Germinal center (tissue), 1 donor: Measurements from ENCODE around the gene PLPPR1.
"Not testable (repeated sequence)": the region's sequence is repeated elsewhere in the genome, so short reads cannot be mapped to it uniquely, and the experiment has no call there.

Experiments used
- DNase-seq: peaks from one replicate; pipeline ENCODE4 v3.0.0; 2012; ENCODE audit warnings: mixed read lengths, low spot score

The PLPPR1 gene

DNA sequence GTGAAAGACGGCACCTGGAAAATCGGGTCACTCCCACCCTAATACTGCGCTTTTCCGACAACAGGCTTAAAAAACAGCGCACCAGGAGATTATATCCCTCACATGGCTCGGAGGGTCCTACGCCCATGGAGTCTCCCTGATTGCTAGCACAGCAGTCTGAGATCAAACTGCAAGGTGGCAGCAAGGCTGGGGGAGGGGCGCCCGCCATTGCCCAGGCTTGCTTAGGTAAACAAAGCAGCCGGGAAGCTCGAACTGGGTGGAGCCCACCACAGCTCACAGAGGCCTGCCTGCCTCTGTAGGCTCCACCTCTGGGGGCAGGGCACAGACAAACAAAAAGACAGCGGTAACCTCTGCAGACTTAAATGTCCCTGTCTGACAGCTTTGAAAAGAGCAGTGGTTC lies 262.5 kb downstream of the PLPPR1 start:
- not testable (repeated sequence) for DNase-seq

DNA sequence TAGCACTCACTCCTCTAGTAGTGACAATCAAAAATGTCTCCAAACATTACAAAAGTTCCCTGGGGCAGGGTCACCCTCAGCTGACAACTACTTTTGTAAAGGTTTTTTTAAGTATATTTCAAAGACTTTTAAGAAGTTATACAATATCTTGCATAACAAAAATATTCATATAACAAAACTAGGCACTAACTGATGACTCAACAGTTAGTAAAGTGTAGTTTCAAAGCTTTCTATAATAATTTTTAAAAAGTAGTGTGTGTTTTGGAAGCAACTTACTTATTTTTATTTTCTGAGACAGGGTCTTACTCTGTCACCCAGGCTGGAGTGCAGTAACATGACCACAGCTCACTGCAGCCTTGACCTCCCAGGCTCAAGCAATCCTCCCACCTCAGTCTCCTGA lies 271.4 kb downstream of the PLPPR1 start:
- no peak for DNase-seq

DNA sequence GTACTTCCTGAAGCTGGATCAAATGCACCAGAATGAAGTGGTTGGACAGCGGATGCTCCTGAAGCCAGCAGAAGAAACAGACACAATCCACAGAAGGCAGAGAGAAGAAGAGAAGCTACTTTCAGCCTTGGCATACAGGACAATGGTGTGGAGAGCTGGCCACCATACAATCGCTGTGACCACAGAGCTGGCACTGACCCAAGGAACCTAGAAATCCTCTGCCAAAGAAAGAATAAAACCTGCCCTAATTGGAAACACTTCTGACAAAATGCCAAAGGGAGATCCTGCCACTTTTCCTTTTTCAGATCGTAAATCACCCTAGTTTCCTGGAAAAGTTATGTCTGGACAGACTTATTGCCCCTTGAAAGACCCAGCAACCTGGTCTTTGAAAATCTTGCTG lies 278.5 kb downstream of the PLPPR1 start:
- no peak for DNase-seq

DNA sequence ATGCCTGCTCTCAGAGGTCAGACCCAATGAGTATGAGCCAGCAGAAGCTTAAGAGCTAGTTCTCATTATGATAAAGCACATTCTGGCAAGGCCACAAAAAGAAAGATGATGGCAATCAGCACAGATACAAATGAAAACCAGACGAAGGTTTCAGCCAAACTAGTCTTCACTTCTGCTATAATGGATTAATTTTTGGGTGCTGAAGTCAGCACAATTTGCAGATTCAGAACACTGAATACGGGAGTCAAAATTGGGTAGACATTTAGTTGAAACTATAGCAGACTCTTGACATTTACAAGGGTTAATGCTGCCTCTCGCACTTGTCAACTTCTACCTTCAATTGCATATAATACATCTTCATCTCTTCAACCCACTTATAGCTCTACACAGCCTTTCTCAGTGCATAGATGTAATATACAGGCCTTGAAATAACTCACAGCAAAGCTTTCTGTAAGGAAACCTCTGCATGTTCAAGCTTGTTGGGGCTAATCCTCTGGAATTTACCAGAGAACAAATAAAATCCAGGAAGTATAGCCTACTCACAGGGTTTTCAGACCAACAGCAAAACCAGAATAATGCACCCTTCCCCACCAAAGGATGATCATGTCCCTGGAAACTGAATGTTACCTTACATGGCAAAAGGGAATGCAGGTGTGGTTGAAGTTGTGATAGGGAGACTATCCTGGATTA lies 279.1 kb downstream of the PLPPR1 start:
- DNase-seq = no peak

DNA sequence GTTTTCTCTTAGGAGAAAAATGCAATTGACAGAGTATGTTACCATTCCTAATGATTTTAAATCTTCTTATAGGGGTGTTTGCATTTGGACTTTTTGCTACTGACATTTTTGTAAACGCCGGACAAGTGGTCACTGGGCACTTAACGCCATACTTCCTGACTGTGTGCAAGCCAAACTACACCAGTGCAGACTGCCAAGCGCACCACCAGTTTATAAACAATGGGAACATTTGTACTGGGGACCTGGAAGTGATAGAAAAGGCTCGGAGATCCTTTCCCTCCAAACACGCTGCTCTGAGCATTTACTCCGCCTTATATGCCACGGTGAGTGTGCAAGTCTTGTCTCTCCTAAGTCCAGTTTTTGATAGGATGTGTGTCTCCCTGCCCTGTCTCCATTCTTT lies 280.6 kb downstream of the PLPPR1 start:
- DNase-seq = no peak

DNA sequence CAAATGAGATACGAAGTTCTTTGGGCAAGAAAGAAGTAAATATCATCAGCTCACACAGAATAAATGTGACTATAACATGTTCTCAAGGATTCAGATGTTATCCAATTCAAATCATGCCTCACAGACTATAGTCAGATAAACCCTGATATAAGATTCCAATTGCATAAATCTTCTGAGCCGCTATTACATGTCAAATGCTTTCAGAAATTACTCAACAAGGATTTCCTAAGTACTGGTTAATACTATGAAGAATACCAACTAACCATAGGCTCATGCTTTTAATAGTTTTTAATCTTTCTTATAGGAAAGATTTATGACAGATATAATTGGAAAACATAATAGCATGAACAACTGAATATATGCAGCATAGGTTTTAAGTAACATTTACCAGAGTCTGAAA lies 282.7 kb downstream of the PLPPR1 start:
- DNase-seq = no peak

DNA sequence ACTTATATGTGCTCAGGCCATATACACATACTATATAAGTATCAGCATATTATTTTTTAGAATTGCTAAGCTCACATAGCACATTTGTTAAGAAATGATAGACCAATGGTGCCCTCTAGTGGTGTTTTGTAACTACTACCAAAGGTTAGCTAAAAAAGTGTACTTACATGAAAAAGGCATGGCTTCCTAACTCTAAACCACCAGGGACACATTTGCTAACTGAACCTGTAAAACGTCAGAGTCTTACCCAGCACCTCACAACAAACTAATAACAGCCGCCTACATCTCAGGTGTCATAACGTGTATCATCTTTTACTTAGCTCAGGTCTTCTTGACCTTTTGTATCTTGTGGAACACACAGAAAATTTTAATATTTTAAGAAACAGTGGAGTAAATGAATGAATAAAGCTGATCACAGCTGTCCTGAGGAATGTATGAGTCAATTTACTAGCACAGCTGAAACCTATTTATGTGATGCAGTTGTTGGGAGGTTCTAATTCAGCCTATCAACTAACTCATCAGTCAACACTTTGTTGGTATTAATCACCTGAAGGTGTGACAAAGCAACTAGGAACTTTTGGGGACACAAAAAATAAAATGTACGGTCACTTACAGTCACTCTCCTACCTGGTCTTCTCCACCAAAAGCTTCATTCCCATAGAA lies 283.4 kb downstream of the PLPPR1 start:
- DNase-seq = peak; percentile 43

DNA sequence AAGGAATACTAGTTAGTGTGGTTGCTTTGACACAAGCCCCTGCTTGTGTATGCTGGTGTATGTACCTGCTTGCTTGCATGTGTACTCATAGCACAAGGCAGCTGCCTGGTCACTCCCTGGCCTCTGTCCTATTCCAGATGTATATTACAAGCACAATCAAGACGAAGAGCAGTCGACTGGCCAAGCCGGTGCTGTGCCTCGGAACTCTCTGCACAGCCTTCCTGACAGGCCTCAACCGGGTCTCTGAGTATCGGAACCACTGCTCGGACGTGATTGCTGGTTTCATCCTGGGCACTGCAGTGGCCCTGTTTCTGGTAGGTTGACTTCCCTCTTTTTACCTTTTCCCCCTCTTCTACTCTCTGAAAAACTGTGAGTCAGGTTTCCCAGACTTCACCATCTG lies 284.1 kb downstream of the PLPPR1 start:
- no peak for DNase-seq

DNA sequence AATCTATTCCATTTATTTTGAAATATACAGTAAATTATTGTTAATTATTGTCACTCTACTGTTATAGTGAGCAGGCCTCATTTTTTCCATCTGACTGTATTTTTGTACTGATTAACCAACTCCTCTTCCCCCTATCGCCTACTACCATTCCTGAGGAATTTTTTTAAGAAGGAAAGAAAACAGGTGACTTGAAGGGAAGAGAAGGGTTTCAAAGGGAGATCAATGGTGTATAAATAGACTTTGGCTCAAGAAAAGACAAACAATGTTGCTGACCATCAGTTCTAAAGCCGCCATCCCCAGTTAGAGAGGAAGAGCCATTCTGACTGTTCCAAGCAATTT lies 286.6 kb downstream of the PLPPR1 start:
- no peak for DNase-seq

DNA sequence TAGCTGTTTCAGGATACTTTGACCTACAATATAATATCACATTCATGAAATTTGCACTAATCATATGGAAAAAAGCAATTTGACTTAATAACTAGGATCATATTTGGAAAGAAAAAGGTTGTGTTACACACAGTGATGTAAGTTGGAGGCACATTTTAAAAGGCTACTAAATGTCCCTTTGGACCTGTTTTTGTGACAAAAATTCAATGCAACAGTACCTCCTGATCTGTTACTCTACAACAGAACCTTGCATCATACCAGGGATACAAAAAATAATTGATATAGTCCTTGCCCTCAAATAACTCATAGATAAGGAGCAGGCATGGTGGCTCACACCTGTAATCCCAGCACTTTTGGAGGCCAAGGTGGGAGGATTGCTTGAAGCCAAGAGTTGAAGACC lies 289.2 kb downstream of the PLPPR1 start:
- DNase-seq = no peak

DNA sequence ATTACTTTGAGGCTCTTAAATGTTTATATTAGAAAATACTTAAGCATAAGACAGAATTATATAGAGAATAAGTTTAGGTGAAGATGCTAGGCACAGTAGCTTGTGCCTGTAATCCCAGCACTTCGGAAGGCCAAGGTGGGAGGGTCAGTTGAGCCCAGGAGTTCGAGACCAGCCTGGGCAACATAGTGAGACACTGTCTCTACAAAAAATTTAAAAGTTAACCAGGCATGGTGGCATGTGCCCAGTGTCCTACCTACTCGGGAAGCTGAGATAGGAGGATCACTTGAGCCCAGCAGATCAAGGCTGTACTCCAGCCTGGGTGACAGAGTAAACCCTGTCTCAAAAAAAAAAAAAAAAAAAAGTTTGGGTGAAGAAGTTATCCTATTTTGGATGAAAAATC lies 294.6 kb downstream of the PLPPR1 start:
- DNase-seq = no peak

DNA sequence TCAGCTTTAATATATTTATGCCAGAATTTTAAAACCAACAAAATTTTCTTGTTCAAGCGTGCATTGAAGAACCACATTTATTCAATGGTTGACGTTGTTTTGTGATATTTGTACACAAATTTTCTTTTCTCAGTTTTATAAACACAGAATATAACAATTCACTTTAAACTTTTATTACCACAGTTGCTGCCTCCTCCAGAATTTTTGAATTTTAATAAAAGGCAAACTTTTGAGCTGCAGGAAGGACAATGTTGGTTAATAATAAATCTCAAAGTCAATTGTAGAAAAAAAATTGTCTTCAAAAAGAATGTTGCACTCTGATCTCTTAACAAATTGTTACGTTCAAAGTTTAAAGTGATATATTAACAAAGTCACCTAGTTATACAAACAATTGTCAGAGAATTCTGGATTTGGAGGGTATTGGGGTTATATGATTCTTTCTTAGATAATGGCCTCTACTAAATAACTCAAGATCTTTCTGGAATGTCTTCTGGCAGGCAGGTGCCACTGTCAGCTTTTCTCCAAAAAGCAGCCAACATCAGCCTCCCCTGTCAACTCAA lies 295.8 kb downstream of the PLPPR1 start:
- no peak for DNase-seq

DNA sequence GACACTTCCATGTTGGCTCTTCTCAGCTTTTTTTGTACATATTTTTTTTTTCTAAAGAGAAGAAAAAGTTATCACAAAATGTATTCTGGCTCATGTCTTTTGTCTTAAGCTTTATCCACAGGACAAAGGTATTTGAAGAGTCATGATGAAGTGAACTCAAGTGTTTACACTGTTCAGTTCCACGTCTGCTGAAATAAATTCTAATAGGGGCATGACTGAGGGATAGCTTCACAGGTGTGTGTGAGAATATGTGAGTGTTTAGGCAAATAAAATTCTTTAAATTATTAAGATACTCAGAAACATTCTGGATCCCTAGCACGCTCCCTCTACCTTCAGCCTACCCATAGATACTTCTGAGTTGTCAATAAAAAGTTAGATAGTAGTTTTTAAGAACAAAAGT lies 296.5 kb downstream of the PLPPR1 start:
- DNase-seq = no peak

DNA sequence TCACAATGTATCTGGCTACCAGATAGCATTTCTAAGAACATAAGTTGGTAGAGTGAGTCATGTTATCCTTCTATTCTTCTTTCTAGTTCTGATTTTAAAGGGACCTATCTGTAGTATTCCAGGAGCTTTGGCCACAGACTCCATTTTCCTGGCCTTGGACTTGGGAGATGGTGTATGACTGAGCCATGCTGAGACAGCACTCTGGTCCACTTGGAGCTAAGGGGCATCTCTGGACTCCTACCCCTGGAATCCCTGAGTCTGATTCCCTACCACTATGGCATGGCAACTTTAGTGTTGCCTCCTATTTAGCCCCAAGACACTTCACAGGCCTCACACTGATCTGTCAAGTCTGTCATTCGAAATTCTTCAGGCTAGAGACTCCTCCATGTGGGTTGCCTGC lies 297.5 kb downstream of the PLPPR1 start:
- no peak for DNase-seq

DNA sequence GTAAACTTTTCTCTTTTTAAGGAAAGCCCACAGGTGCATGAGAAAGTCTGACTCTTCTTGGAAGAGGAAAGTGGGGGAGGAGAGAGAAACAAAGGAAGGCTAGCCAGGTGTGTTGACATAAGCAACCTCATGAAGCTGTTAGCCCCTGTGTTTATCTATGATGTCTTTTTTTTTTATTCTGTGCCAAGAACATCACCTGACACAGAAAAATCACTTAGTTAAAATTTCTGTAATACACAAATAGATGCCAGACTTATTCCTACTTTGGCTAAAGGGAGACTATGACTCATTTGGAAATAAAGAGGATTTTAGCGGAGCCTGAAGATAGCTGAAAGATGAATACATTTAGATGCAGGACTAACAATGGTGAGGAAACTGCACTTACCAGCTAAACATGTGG lies 298.0 kb downstream of the PLPPR1 start:
- no peak for DNase-seq

DNA sequence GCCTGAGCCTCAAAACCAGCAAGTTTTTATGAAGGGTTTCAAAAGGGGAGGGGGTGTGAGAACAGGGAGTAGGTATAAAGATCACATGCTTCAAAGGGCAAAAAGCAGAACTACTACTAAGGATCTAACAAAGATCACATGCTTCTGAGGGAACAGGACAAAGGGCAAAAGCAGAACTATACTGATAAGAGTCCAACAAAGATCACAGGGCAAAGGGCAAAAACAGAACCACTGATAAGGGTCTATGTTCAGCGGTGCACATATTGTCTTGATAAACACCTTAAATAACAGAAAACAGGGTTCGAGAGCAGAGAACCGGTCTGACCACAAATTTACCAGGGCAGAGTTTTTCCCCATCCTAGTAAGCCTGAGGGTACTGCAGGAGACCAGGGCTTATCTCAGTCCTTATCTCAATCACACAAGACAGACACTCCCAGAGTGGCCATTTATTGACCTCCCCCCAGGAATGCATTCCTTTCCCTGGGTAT lies 298.9 kb downstream of the PLPPR1 start:
- not testable (repeated sequence) for DNase-seq

DNA sequence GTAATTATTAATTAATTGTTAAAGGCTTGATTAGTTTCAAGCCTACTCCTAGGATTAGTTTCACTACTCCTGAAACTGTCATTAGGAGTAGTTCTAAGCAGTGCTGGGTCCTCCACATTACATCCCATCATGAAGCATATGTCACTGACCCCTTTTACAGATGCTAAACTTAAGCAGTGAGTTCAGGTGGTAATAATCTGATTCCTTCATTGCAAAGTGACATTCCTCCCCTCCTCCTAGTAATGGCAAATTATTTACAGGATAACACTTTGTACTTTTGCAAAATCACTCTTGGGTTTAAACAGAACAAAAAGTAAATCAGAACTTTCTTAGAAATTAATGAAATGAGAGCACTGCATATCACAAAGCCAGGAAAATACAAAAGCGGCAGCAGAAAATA lies 303.8 kb downstream of the PLPPR1 start:
- DNase-seq = no peak

DNA sequence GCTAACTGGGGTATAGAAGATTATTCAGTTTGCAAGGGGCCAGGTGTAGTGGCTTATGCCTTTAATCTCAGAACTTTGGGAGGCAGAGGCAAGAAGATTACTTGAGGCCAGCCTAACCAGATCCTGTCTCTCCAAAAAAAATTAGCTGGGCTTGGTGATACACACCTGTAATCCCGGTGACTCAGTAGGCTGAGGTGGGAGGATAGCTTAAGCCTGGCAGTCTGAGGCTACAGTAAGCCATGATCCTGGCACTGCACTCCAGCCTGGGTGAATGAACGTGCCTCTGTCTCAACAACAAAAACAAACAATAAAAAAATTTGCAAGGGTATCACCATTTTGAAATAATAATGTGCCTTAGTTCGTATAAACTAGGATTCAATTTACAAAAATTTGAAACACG lies 305.0 kb downstream of the PLPPR1 start:
- no peak for DNase-seq

DNA sequence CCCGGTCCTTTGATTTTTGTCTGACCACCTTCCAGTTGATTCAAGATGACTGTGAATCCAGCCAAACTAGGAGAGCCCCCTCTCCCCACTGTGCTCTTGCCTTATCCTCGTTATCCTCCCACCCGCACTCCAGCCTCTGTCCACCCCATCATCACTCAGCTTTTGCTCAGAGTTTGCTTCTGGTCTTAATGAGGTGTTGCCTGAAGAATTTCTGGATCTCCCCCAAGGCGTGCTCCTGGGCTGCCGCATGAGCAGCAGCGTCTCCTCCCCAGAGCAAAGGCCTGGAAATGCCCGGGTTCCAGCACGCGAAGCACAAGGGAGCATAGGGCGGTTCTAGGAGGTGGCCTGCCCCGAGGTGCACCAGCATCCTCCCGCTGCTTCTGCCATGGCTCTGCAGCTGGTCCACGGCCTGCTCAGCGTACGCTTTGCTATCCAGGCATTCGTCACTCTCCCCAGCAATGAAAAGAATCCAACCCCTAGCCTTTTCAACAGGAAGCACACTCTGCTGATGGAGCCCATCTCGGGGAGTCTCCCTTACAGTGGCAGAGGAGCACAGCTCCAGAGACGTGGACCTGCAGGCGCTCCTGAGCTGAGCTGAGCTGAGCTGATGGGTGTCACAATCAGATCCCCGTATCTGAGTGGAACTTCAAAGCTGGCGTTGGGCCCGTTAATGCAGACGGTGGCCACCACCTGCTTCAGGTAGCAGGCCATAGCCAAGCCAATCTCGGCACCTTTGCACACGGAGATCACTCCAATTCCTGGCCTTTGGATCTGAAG lies 305.6 kb downstream of the PLPPR1 start:
- no peak for DNase-seq

DNA sequence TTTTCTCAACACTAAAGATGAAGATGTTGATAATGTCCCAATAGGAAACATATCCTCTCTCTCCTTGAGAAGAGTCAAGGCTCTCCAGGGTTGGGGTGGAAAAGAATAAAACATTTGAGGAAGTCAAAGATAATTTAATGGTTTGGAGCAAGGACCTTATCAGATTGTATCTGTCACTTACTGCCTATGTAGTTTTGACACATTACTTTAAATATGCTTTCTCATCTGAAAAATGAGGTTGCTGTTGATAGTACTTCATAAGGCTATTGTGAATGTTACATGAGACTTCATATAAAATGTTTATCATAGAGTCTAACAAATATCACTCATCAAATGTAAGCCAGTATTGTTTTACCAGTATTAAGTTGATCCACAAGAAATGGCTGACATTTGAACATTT lies 307.6 kb downstream of the PLPPR1 start:
- DNase-seq = no peak

DNA sequence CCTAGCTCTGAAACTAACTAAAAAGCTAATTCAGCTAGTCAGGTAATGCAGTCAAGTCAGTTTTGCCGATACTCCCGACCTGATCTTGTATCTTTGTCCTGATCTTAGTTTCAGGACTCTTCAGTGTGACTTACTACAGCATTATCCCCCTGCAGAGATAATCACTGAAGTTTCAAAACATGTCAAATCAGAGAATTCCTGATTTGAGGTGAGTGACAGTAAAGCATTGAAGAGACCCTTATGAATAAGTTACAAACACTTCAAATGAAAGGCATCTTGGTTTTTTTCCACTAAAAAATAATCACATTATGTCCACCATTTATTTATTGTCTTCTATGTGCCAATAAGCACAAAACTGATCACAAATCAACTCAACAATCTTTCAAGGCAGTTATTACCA lies 308.7 kb downstream of the PLPPR1 start:
- no peak for DNase-seq

DNA sequence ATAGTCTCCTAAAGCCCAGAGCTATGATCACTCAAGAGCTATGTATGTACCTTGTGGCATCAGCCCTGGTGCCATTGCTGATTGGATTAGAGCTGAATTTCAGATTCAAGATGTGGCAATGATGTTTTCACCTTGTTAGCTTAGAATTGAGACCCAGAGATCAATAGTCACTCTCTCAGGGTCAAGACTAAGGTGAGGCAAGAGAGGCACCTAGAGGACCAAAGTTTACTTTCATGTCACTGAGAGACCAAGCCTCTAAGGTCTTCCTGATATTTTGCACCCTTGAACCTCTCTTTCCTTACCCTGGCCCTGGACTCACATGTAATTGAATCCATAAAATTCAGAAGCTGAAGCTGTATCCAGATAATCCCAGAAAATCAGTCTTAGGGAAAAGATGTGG lies 313.4 kb downstream of the PLPPR1 start:
- no peak for DNase-seq

DNA sequence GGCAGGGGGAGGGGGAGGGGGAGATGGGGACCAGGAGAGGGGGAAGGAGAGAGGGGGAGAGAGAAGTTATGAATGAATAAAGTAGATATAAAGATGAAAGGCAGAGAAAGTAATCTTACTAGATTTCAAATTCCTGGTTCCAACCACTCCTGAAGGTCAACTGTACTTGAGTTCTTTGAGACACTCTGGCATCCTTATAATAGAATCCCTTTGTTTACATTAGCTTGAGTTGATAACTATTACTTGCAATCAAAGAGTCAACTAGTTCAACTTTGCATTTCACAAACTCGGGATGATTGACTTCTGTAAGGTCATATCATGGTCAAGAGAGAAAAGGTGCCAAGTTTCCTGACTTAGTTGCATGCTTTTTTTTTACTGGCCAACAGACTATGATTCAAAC lies 314.1 kb downstream of the PLPPR1 start:
- DNase-seq = no peak
